Endothelial cell (in vitro differentiated cells): ENCODE measurements around the gene RNF167. TPM values are rescaled to one million over a fixed set of nuclear protein-coding genes. Genes with fewer than 3 reads are reported as not detected.

Experiments used
- DNase-seq: peaks from one replicate; pipeline ENCODE4 v3.0.0; 2021; ENCODE audit warnings: low spot score
- H3K27ac Mint-ChIP-seq: one replicate; pipeline ENCODE4 v1.8.0; 2021; ENCODE audit warnings: mixed read lengths, inconsistent platforms; ENCODE audit not compliant: unreplicated experiment
- H3K27me3 Mint-ChIP-seq: one replicate; pipeline ENCODE4 v1.8.0; 2021; ENCODE audit warnings: mild to moderate bottlenecking, moderate library complexity, mixed read lengths, inconsistent platforms; ENCODE audit not compliant: unreplicated experiment
- H3K36me3 Mint-ChIP-seq: one replicate; pipeline ENCODE4 v1.8.0; 2021; ENCODE audit warnings: mild to moderate bottlenecking, low read depth, mixed read lengths, inconsistent platforms; ENCODE audit not compliant: unreplicated experiment
- H3K4me1 Mint-ChIP-seq: one replicate; pipeline ENCODE4 v1.8.0; 2021; ENCODE audit warnings: mild to moderate bottlenecking, mixed read lengths, inconsistent platforms; ENCODE audit not compliant: unreplicated experiment
- H3K4me3 Mint-ChIP-seq: one replicate; pipeline ENCODE4 v1.8.0; 2021; ENCODE audit warnings: mild to moderate bottlenecking, mixed read lengths, inconsistent platforms; ENCODE audit not compliant: unreplicated experiment
- H3K9me3 Mint-ChIP-seq: one replicate; pipeline ENCODE4 v1.8.0; 2021; ENCODE audit warnings: mixed read lengths, inconsistent platforms; ENCODE audit not compliant: unreplicated experiment
- total RNA-seq: library from RNA; stranded (reverse); fragmentation: NEBNext Ultra II Directional; extraction: Animal tissue kit (Norgen Biotek cat#: 25700); gene quantifications from one replicate; pipeline ENCODE4 v1.2.1, GENCODE V29; 2021; ENCODE audit not compliant: unreplicated experiment
- TF ChIP-seq, protein P1 (sequence below): fragments of 200-600 bp; sonication (generic); IDR thresholded peaks from one replicate; pipeline ENCODE4 v1.5.0; 2021; ENCODE audit warnings: antibody characterized with exemption; ENCODE audit not compliant: unreplicated experiment

The RNF167 gene
- total RNA-seq, 1 donor from 2014 or later = 92.3 TPM

DNA sequence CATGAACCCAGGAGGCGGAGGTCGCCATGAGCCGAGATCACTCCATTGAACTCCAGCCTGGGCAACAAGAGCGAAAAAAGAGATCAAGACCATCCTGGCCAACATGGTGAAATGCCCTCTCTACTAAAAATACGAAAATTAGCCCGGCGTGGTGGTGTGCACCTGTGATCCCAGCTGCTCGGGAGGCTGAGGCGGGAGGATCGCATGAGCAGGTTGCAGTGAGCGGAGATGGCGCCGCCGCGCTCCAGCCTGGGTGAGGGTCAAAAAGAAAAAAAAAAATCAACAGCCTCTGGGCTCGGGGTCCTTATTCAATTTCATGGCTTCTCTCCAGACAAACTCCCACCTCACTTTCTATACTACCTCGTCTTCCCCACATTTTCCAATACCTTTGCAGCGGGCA, 11.2 kb upstream of the RNF167 start:
- TF ChIP-seq, protein P1, sequence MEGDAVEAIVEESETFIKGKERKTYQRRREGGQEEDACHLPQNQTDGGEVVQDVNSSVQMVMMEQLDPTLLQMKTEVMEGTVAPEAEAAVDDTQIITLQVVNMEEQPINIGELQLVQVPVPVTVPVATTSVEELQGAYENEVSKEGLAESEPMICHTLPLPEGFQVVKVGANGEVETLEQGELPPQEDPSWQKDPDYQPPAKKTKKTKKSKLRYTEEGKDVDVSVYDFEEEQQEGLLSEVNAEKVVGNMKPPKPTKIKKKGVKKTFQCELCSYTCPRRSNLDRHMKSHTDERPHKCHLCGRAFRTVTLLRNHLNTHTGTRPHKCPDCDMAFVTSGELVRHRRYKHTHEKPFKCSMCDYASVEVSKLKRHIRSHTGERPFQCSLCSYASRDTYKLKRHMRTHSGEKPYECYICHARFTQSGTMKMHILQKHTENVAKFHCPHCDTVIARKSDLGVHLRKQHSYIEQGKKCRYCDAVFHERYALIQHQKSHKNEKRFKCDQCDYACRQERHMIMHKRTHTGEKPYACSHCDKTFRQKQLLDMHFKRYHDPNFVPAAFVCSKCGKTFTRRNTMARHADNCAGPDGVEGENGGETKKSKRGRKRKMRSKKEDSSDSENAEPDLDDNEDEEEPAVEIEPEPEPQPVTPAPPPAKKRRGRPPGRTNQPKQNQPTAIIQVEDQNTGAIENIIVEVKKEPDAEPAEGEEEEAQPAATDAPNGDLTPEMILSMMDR = no peak
- Mint-ChIP-seq H3K4me3 (peak overlapping the region; percentile 65), H3K9me3 (no peaks in the 10 kb centered on the region), H3K27ac (no peak overlapping the region), H3K4me1 (peaks cover 10% of the 10 kb centered on the region), H3K36me3 (peaks cover 23% of the 10 kb centered on the region), H3K27me3 (peaks cover 6% of the 10 kb centered on the region)
- DNase-seq = no peak

DNA sequence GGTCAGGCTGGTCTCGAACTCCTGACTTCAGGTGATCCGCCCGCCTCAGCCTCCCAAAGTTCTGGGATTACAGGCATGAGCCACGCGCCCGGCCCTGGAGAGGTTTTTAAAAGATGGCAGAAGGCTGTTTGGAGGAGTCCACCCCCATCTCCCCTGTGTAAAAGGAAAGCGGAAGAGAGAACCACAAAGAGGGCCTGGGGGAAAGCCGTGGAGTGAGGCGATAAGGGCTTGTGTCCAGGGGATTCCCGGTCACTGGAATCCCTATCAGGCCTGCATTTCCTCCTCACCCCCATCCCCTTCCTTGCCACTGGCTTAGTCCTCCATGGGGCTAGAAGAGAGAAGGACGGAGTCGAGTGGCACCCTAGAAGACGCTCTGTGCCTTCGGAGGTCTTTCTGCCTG, 8.1 kb upstream of the RNF167 start, which contains the start of gene GP1BA:
GP1BA (plus strand) TSS at position 315 of the 400 bp plus-strand sequence. CDS start 328 bp downstream, outside the sequence.
- H3K36me3 Mint-ChIP-seq = peaks cover 23% of the 10 kb centered on the region
- TF ChIP-seq, protein P1 = no peak
- no peak for DNase-seq
- no peaks in the 10 kb centered on the region for H3K9me3 Mint-ChIP-seq
- peaks cover 19% of the 10 kb centered on the region for H3K4me1 Mint-ChIP-seq
- H3K27ac Mint-ChIP-seq = peak within 1 kb of the TSS; percentile 30
- H3K4me3 Mint-ChIP-seq = peak within 1 kb of the TSS; percentile 13
- peaks cover 12% of the 10 kb centered on the region for H3K27me3 Mint-ChIP-seq

DNA sequence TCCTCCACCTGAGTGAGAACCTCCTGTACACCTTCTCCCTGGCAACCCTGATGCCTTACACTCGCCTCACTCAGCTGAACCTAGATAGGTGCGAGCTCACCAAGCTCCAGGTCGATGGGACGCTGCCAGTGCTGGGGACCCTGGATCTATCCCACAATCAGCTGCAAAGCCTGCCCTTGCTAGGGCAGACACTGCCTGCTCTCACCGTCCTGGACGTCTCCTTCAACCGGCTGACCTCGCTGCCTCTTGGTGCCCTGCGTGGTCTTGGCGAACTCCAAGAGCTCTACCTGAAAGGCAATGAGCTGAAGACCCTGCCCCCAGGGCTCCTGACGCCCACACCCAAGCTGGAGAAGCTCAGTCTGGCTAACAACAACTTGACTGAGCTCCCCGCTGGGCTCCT, 7.3 kb upstream of the RNF167 start:
- Mint-ChIP-seq H3K9me3 (no peaks in the 10 kb centered on the region), H3K27me3 (peaks cover 12% of the 10 kb centered on the region), H3K27ac (peak overlapping the region; percentile 30), H3K4me3 (no peak overlapping the region), H3K4me1 (peaks cover 19% of the 10 kb centered on the region), H3K36me3 (peaks cover 19% of the 10 kb centered on the region)
- DNase-seq = no peak
- TF ChIP-seq, protein P1 = no peak

DNA sequence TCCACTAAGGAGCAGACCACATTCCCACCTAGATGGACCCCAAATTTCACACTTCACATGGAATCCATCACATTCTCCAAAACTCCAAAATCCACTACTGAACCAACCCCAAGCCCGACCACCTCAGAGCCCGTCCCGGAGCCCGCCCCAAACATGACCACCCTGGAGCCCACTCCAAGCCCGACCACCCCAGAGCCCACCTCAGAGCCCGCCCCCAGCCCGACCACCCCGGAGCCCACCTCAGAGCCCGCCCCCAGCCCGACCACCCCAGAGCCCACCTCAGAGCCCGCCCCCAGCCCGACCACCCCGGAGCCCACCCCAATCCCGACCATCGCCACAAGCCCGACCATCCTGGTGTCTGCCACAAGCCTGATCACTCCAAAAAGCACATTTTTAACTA, 6.4 kb upstream of the RNF167 start:
- peaks cover 19% of the 10 kb centered on the region for H3K36me3 Mint-ChIP-seq

DNA sequence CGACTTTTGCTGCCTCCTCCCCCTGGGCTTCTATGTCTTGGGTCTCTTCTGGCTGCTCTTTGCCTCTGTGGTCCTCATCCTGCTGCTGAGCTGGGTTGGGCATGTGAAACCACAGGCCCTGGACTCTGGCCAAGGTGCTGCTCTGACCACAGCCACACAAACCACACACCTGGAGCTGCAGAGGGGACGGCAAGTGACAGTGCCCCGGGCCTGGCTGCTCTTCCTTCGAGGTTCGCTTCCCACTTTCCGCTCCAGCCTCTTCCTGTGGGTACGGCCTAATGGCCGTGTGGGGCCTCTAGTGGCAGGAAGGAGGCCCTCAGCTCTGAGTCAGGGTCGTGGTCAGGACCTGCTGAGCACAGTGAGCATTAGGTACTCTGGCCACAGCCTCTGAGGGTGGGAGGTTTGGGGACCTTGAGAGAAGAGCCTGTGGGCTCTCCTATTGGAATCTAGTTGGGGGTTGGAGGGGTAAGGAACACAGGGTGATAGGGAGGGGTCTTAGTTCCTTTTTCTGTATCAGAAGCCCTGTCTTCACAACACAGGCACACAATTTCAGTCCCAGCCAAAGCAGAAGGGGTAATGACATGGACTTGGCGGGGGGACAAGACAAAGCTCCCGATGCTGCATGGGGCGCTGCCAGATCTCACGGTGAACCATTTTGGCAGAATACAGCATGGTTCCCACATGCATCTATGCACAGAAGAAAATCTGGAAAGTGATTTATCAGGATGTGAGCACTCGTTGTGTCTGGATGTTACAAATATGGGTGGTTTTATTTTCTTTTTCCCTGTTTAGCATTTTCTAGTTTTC, 5.7 kb upstream of the RNF167 start:
- peak overlapping the region; percentile 77 for H3K4me3 Mint-ChIP-seq
- H3K27ac Mint-ChIP-seq = peak overlapping the region; percentile 81
- H3K9me3 Mint-ChIP-seq = no peaks in the 10 kb centered on the region
- H3K36me3 Mint-ChIP-seq = peaks cover 15% of the 10 kb centered on the region
- H3K4me1 Mint-ChIP-seq = peaks cover 20% of the 10 kb centered on the region
- peaks cover 11% of the 10 kb centered on the region for H3K27me3 Mint-ChIP-seq
- DNase-seq = peak; percentile 52
- TF ChIP-seq, protein P1 = no peak

More for the DNA sequence above, 6.4 kb upstream of the RNF167 start:
- H3K9me3 Mint-ChIP-seq = no peaks in the 10 kb centered on the region
- H3K4me1 Mint-ChIP-seq = peaks cover 19% of the 10 kb centered on the region
- peaks cover 13% of the 10 kb centered on the region for H3K27me3 Mint-ChIP-seq
- DNase-seq = no peak
- peak overlapping the region; percentile 81 for H3K27ac Mint-ChIP-seq
- H3K4me3 Mint-ChIP-seq = peak overlapping the region; percentile 70
- TF ChIP-seq, protein P1 = no peak
